Heart left ventricle (tissue), 13 donors: ENCODE data around the gene KLHL15.

Source experiments
- CTCF ChIP-seq, 12 donors: fragments of 200-600 bp; sonication (generic) in 4 of 12; IDR thresholded peaks; one replicate each; pipeline versions ENCODE4 v1.5.0 to v1.8.0; 2018 to 2022; ENCODE audit warnings: antibody characterized with exemption in 12 of 12, mild to moderate bottlenecking in 5 of 12
- POLR2A ChIP-seq, 2 donors: fragments of 450-650 bp; IDR thresholded peaks; one replicate each; pipeline ENCODE4 v1.6.1; 2017; ENCODE audit warnings: antibody characterized with exemption in 2 of 2, mild to moderate bottlenecking in 2 of 2, moderate library complexity in 2 of 2
- donor health status: ischemic (EF 13 %, LVEDD 7.1; RV severe dilation, severe dysfunction).
- donor health status: DM: no; HTN: yes; CAD: no.
- donor health status: DM: no; HTN: no; CAD: no.
- donor health status: ischemic (EF 25% LVEDD 6.9; RV normal size, moderate dysfunction).
- donor health status: ischemic (EF 25% LVEDD 5.7; RV mildly dilated, moderate dysfunction).
- donor health status: ischemic (EF 35%, LVEDD 5.7; RV mildly dilated, moderate dysfunction).
- donor health status: nonischemic (EF 11% LVEDD 7.7; RV severe dilation, severe dysfunction).
- donor health status: DM: yes; HTN: yes; CAD: no.
- donor health status: PGD.
- donor health status: ischemic (EF 29% LVEDD 5.4; RV normal size, mild dysfunction).
- donor health status: nonischemic (EF 23%, LVEDD 6.1; RV moderate dilation, normal function).

- no peak for TF ChIP-seq CTCF (IDR thresholded peaks at IDR 0.05)
- TF ChIP-seq POLR2A (IDR thresholded peaks at IDR 0.05), result no peak
These were observed 27.3 kb downstream of the KLHL15 start for GRCh38 chrX:23999671-24000070.
